GM19463 (cell line): ENCODE measurements around the gene HOXD3.

ENCODE experiments used
- ATAC-seq: cut with Tn5 transposase; IDR thresholded peaks from one replicate; pipeline ENCODE4 v1.9.1; 2021; ENCODE audit warnings: mild to moderate bottlenecking, moderate library complexity; ENCODE audit not compliant: unreplicated experiment

Gene HOXD3

DNA sequence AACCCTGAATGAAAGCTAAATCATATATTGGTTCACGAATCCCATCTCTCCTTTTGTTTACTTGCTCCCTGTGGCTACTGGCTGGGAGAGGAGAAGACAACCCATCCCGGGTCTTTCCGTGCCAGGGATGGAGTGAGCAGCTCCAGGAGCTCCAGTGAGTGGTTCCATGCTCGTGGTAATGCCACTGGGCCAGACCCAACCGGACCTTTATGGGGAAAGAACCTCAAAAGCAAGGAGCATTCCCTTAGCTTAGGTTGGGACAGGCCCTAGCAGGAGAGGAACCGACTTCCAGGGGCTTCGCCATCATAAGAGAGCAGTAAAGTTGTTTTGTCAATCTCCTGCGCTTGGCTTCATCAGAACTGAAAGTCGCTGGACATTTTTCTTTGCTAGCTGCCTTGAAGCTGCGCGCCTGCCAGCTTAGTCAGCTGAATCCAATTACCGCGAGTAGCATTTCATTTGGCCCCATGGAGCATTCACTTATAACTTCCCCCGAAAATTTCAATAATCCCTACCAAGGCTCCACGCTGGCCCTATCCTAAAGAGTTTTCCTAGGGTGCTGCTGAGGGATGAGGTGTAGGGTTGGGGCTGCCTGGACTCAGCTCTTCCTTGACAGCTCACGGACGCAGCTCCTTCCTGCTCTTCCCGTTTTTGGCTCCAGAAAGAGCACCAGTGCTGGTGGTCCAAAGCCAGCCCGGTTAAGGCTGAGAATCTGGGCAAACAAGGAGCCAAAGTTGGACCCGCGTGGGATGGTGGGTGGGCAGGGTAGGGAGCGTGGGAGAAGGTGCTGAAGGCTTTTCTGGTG, 4.9 kb downstream of the HOXD3 start:
- no peak for ATAC-seq

DNA sequence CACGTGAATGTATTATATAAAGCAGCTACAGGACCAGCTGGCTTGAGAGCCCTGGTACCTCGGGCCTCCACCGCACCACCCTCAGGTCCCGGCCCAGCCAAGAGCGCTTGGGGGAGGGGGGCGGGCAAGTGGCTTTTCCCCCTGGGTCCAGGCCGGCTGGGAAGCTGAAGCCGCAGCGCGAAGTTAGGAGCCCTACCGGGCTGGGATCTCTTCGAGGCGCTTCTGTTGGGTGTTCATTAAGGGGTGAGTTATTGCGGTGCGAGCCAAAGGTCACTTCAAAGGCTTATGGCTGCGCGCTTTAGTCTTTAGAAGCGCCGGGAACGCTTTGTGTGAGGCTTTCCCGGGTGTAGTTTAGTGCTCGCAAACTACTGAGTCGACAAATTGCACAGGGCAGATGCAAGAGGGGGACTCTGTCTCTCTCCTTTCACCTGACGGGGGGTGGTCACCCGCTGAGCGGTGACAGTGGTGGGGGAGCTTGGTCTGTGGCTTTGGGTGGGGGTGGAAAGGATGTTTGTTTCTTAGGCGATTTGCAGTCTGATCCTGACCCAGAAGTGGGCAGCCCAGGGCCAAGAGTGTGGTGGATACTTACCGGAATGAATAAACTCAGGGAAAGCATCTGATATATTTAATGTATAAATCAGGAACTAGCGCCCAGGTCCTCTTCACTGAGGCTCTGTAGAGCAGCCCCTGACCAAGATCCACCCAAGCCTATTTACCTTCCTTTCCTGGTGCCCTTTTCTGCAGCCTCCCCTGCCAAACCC, 6.0 kb downstream of the HOXD3 start:
- no peak for ATAC-seq

DNA sequence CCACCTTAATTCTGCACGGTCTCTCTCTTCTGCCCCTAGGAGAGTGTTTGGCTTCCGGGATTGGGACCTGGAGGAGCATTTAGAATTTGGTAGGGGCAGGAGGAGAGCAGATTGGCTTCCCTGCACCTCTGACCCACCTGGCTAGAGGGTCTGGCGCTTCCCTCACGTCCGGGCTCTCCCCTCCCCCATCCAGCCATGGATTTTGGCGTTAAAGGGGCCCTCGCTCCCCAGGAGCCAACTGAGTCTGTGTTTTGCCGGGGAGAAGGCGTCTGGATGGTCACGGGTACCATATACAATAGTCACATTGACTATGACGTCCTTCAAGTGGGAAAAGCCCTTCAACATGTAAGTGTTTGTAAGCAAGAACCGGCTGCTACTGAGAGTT, 6.6 kb downstream of the HOXD3 start:
- no peak for ATAC-seq

DNA sequence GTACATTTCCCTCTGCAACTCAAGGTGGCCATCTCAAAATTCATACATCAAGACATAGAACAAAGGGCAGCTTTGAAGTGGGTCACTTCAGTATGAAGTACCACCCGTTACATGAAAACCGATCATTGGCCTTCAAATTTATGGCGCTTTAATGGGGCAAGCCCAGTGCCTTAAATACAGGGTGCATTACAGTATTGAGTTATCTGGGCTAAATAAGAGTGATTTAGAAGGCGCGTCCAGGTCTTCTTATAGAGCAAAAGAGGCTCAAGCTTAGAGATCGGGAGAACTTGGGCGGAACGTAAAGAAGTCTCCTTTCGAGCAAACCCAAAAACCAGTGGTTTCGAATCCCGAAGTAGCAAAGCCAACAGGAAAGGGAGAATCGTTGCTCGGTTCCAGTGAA, 7.1 kb downstream of the HOXD3 start:
- ATAC-seq = no peak

DNA sequence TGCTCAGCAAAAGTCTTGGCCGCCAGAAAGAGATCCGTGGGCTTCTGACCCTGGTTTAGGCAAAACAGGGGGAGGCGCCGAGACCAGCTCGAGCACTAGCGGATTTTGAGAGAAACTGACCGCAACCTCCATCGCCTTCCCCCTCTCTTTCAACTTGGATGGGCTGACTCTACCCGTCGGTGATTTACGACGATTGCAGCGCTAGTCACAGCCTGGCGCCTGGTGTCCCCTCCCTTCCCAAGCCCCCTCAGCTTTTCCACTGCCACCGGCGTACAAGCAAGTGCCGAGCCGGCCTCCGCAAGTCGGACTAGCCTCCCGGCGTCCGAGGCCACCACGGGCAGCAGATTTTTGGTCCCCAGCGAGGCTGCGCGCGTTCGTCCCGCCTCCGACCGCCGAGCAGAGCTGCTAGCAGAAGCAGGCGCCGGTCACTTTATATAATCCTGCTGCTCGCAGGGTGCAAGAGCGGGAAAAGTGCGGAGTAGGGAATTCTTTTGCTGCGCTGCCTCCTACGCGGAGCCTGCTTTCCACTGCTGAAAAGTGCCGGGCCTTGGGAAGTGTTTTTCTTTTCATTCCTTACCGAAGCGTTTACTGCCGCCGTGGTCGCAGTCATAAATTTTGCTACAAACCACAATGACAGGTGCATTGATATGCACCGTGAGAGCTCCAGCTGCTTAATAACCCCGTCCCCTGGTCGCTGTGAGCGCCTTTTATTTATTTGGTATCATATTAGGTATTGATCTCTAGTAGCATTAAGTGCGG, 7.7 kb downstream of the HOXD3 start:
- ATAC-seq = no peak

DNA sequence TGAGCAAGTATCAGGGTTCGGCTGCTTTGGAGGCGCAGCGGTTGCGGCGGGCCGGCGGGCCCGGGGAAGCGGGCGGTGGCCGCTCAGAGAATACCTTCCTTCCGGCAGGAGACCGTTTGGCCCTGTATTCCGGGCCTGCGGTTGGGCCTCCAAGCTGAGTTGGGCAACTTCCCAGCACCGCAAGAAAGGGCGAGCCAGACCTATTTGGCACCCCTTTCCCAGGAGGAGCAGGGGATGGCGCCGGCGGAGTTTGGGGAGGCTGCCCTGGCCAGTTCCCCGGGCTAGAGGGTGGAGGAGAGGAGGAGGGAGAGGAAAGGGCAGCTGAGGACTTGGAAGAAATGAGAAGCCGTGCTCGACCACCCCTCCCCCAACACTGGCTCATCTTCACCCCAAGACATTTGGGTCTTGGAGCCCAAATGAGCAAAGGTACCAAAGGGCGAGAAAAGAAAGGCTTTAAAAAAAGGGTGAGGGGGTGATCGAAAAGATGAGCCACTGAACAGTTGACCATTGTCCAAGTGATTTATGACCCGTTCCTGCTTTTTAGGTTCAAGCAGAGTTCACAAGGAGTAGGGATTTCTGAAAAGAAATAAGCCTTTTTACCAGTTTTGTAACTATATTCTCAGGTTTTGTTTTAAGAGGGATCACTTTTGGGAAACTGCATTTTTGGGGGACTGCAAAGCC, 8.4 kb downstream of the HOXD3 start:
- ATAC-seq = no peak

DNA sequence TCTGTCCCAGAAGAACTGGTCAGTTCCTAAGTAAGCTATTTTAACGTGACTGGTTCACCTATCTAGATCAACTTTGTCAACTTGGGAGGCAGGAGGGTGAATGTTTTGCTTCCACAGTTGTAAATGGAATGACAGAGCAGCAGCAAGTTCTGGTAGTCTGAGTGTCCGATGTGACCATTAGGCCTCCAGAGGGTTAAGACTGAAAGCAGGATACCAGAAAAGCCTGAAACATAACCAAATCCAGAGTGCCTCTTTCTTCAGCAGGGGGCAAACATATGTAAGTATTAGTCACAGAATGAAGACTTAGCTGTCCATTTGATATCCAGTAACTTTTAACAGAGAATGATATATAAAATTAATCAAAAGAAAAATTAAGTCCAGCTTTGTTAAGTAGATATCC, 9.2 kb downstream of the HOXD3 start:
- no peak for ATAC-seq

DNA sequence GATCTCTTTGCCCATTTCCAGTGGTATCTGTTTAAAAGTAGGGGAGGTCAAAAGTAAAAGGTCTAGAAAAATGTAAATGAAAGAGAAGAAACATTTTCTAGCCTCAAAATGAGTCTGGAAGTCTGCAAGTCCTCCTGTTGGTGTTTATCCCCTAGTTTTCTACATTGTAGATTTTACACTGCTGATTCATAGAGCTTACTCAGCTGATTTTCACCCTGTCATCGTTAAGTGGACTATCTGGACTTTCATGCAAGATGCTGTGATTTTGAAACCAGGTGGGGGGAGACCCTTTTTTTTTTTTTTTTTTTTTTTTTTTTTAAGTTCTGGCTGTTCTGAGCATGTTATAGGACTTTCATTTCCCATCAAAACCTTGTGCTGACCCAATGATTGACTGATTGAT, 10.3 kb downstream of the HOXD3 start:
- ATAC-seq = no peak

DNA sequence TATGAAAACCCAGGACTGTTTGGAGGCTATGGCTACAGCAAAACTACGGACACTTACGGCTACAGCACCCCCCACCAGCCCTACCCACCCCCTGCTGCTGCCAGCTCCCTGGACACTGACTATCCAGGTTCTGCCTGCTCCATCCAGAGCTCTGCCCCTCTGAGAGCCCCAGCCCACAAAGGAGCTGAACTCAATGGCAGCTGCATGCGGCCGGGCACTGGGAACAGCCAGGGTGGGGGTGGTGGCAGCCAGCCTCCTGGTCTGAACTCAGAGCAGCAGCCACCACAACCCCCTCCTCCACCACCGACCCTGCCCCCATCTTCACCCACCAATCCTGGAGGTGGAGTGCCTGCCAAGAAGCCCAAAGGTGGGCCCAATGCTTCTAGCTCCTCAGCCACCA, 12.1 kb downstream of the HOXD3 start:
- ATAC-seq = no peak

DNA sequence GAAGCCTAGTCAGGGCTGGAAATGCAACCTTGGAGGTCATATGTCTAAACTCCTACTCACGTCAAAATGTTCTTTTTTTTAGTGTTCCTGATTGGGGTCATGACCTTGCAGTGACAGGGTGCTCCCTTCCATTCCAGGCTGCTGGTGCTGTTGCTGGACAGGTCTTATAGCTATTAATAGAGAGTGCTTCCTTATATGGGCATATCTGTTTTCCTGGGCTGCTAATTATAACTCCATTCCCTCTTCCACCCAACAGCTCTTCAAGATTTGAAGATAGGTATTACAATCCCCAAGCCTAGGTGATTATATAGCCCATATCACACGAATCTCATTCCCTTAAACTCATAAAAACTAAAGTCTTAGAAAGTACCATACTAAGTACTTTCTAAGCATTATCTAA, 12.6 kb downstream of the HOXD3 start:
- ATAC-seq = no peak

DNA sequence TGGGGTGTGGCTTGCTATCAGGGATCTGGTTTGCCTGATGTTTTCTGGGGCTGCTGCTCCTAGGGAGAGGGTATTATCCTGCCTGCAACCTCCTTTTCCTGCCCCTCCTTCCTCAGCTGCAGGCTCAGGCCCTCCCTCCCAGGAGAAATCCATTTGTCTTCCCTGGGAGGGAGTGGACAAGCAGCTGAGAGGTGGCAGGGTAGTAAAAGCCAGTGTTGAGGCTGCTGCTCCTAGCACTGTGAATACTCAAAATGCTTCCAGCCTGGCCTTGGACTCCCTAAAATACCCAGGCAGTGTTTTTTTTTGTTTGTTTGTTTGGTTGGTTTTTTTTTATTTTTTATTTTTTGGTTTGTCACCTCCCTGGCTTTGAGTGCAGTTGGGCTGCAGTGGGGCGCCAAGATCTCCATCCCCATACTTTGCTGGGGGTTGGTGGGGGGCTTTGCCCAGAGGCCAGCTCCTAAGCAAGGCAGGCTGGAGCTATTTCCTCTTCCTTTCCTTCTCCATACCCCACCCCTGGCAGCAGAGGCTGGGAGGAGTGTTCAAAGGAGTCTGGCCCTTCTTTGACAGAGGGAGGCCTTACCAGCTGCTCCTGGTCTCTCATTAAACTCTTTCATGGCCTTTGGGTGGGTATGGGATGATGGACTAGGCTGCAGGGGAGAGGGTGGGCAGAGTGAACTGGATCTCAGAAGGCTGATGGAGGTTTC, 13.6 kb downstream of the HOXD3 start:
- ATAC-seq = no peak

DNA sequence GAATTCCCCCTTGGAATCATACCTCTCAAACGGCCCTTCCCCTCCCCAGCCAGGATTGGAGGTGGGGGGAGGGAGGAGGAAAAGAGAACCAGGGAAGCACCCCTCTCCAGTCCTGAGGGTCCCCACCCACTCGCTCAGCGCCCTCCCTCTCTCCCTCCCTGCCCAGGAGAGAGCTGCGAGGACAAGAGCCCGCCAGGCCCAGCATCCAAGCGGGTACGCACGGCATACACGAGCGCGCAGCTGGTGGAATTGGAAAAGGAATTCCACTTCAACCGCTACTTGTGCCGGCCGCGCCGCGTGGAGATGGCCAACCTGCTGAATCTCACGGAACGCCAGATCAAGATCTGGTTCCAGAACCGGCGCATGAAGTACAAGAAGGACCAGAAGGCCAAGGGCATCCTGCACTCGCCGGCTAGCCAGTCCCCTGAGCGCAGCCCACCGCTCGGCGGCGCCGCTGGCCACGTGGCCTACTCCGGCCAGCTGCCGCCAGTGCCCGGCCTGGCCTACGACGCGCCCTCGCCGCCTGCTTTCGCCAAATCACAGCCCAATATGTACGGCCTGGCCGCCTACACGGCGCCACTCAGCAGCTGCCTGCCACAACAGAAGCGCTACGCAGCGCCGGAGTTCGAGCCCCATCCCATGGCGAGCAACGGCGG, 14.4 kb downstream of the HOXD3 start:
- ATAC-seq = no peak

DNA sequence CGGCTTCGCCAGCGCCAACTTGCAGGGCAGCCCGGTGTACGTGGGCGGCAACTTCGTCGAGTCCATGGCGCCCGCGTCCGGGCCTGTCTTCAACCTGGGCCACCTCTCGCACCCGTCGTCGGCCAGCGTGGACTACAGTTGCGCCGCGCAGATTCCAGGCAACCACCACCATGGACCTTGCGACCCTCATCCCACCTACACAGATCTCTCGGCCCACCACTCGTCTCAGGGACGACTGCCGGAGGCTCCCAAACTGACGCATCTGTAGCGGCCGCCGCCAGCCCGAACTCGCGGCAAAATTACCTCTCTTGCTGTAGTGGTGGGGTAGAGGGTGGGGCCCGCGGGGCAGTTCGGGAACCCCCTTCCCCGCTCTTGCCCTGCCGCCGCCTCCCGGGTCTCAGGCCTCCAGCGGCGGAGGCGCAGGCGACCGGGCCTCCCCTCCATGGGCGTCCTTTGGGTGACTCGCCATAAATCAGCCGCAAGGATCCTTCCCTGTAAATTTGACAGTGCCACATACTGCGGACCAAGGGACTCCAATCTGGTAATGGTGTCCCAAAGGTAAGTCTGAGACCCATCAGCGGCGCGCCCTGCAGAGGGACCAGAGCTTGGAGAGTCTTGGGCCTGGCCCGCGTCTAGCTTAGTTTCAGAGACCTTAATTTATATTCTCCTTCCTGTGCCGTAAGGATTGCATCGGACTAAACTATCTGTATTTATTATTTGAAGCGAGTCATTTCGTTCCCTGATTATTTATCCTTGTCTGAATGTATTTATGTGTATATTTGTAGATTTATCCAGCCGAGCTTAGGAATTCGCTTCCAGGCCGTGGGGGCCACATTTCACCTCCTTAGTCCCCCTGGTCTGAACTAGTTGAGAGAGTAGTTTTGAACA, 15.1 kb downstream of the HOXD3 start:
- no peak for ATAC-seq

DNA sequence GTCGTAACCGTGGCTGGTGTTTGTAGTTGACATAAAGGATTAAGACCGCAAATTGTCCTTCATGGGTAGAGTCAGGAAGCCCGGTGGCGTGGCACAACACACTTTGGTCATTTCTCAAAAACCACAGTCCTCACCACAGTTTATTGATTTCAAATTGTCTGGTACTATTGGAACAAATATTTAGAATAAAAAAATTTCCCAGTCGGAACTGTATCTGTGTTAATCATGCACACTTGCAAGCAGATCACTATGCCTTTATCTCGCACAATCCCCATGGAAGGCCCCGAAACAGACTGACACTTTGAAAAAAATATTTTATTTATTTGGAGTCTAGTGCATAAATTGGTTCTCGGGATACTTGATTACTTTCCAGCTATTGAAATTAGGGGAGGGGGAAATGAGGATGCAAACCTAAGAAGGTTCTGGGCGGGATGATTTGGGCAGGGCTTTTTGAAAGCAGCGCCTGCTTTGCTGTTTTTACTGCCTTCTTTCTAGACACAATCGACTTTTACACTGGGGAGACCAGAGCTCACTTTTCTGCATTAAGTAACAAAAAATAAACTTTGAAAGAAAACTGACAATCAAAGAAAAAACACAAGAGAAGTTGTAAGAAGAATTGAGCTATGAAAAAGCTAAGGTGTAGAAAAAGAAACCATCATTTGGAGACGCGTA, 15.9 kb downstream of the HOXD3 start:
- no peak for ATAC-seq

DNA sequence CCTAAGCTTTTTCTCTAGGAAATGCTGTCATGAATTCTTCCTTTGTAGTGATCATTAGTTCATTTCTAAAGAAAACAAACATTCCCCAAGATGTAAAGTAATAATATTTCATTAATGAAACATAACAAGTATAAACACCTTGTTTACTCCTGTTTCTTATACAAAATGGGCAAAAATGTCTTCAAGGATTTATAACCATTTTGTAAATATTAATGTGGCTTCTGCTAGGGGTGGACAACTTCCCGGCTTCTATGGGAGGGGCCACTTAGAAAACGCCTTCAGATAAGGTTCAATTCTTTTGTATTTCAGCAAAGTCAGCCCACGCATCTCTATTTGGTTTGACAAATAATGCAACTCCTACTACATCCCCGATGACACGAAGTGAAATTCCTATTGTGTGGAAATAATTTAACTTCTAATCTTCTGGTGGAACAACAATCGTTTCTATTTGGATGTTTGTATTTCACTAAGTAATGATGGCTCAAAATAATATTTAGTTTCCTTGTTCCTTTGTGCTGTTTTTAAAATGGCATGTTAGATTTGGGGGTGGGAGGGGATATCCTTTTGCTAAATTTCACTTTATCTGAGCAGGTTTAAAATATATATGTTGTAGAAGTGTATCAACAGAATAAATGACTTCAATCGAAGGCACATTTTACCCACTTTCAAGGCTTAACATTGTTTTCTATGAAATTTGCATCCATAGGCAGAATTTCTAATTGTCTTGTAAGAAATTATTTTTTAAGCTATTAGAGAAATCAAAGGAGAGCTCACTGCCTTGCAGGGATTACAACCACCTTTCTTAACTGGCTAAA, 16.7 kb downstream of the HOXD3 start:
- ATAC-seq = no peak

DNA sequence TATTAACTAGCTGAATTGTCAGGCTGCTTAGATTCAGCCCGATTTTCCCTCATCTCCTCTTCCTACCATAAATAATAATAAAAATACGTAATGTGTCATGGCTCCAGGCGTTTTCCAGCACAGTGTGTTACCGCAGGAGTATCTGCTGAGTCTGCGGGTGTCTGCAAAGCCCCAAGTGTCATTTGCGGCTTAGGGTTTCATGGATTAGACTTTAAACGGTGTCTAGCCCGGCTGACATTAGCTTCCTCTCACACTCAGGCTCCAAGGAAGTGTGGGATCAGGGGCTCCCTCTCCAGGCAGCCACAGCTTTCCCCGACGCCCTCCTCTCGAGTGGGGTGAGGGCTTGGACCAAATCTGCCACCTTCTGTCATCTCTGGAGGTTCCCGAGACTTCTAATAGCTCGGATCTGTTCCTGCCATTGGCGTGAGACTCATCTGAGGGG, 17.3 kb downstream of the HOXD3 start:
- ATAC-seq = no peak

DNA sequence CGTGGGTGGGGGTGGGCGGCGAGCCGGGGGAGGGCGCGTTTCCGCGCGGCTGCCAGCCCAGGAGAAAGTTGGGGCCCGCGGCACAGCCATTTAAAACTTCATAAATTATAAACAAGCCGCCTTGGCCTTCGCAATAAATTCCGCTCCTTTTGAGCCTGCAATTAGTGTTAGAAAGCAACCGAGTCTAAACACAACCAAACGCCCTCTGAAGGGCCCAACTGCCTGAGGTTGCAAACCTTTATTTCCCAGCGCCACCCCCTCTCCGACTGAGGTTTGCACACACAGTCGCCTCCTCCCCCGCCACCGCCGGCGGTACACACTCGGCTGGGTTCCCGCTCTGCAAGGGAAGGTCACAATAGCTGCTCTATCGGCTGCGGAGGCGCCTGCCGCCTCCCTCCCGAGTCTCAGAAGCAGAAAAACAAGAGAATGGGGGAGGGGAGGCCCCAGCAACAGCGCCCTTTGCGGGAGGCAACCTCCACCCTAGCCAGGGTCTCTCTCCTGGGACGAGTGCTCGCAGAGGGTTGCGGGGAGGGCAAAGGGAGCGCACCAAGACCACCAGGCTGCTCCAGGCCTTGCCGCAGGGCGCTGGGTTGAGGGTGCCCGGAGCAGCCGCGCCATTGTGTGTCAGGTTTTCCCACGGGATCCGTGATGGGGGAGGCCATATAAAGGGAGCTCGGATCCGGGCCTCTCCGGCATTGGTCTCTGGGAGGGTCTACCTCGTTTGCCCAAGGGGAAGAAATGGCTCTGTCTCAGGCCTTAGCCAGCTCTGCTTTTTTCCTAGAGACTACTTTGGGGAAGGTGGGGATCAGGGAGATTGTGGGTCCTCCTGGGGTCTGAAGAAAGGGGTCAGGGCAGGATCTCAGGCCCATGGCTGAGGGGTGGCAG, 18.0 kb downstream of the HOXD3 start:
- ATAC-seq = no peak
